H9 (cell line): ENCODE data around the gene E2F7. TPM values are rescaled to one million over a fixed set of nuclear protein-coding genes. Genes with fewer than 3 reads are reported as not detected.

Experiments
- DNase-seq: peaks from one replicate; pipeline ENCODE4 v3.0.0-alpha.2; 2017
- H2AFZ ChIP-seq: one replicate; pipeline ENCODE4 v1.6.1; 2013; ENCODE audit warnings: mild to moderate bottlenecking, low read length, control low read depth, moderate library complexity
- H2AK5ac ChIP-seq: 2 replicates; pipeline ENCODE4 v1.6.1; 2013; ENCODE audit warnings: low read length, control low read depth, mixed read lengths; ENCODE audit not compliant: insufficient read length
- H2BK120ac ChIP-seq: one replicate; pipeline ENCODE4 v1.6.1; 2013; ENCODE audit warnings: low read depth, mild to moderate bottlenecking, low read length, control low read depth, inconsistent platforms; ENCODE audit not compliant: poor library complexity, severe bottlenecking
- H2BK12ac ChIP-seq: 2 replicates; pipeline ENCODE4 v1.6.1; 2013; ENCODE audit warnings: low read length, control low read depth, mixed read lengths, low read depth; ENCODE audit not compliant: insufficient read length
- H2BK15ac ChIP-seq: 2 replicates; pipeline ENCODE4 v1.6.1; 2013; ENCODE audit warnings: low read depth, low read length, control low read depth
- H2BK20ac ChIP-seq: one replicate; pipeline ENCODE4 v1.6.1; 2013; ENCODE audit warnings: low read depth, mild to moderate bottlenecking, low read length, control low read depth, inconsistent platforms; ENCODE audit not compliant: poor library complexity, severe bottlenecking
- H2BK5ac ChIP-seq: 2 replicates; pipeline ENCODE4 v1.6.1; 2013; ENCODE audit warnings: low read length, control low read depth, mixed read lengths; ENCODE audit not compliant: insufficient read length
- H3K14ac ChIP-seq: 2 replicates; pipeline ENCODE4 v1.6.1; 2013; ENCODE audit warnings: low read length, control low read depth; ENCODE audit not compliant: insufficient read depth
- H3K18ac ChIP-seq: 2 replicates; pipeline ENCODE4 v1.6.1; 2013; ENCODE audit warnings: low read depth, mild to moderate bottlenecking, mixed read lengths, low read length, control low read depth; ENCODE audit not compliant: insufficient read length
- H3K23ac ChIP-seq: 2 replicates; pipeline ENCODE4 v1.6.1; 2013; ENCODE audit warnings: low read length, control low read depth, mixed read lengths, low read depth; ENCODE audit not compliant: insufficient read length
- H3K23me2 ChIP-seq: 2 replicates; pipeline ENCODE4 v1.6.1; 2013; ENCODE audit warnings: low read depth, mild to moderate bottlenecking, mixed read lengths, low read length, control low read depth; ENCODE audit not compliant: insufficient read length, poor library complexity, severe bottlenecking
- H3K27ac ChIP-seq: 2 replicates; pipeline ENCODE4 v1.5.1; 2013; ENCODE audit warnings: low read length, control low read depth, mixed read lengths, low read depth; ENCODE audit not compliant: insufficient read length
- H3K27me3 ChIP-seq: 2 replicates; pipeline ENCODE4 v1.6.1; 2013; ENCODE audit warnings: low read length, control low read depth, inconsistent platforms; ENCODE audit not compliant: insufficient read depth
- H3K4ac ChIP-seq: 2 replicates; pipeline ENCODE4 v1.6.1; 2013; ENCODE audit warnings: low read depth, mild to moderate bottlenecking, control low read depth, inconsistent platforms, low read length, moderate library complexity
- H3K4me1 ChIP-seq: 2 replicates; pipeline ENCODE4 v1.6.1; 2013; ENCODE audit warnings: low read length, control low read depth, inconsistent platforms; ENCODE audit not compliant: insufficient read depth
- H3K4me2 ChIP-seq: 2 replicates; pipeline ENCODE4 v1.6.1; 2013; ENCODE audit warnings: low read length, control low read depth, mixed read lengths; ENCODE audit not compliant: insufficient read length, insufficient read depth
- H3K56ac ChIP-seq: 2 replicates; pipeline ENCODE4 v1.6.1; 2013; ENCODE audit warnings: low read depth, mild to moderate bottlenecking, mixed read lengths, low read length, control low read depth; ENCODE audit not compliant: insufficient read length
- H3K79me1 ChIP-seq: 2 replicates; pipeline ENCODE4 v1.6.1; 2013; ENCODE audit warnings: low read depth, mild to moderate bottlenecking, moderate library complexity, low read length, control low read depth, inconsistent platforms; ENCODE audit not compliant: insufficient read depth, poor library complexity, severe bottlenecking
- H3K79me2 ChIP-seq: 2 replicates; pipeline ENCODE4 v1.6.1; 2013; ENCODE audit warnings: low read length, control low read depth, inconsistent platforms; ENCODE audit not compliant: insufficient read depth
- H3K9ac ChIP-seq: 2 replicates; pipeline ENCODE4 v1.6.1; 2013; ENCODE audit warnings: low read length, control low read depth, mixed read lengths; ENCODE audit not compliant: insufficient read length; ENCODE audit errors: extremely low read depth
- H3K9me3 ChIP-seq: one replicate; pipeline ENCODE4 v1.6.1; 2013; ENCODE audit warnings: low read depth, low read length, inconsistent platforms; ENCODE audit not compliant: control insufficient read depth
- H3T11ph ChIP-seq: one replicate; pipeline ENCODE4 v1.6.1; 2013; ENCODE audit warnings: mild to moderate bottlenecking, low read length, control low read depth, inconsistent platforms
- H4K20me1 ChIP-seq: one replicate; pipeline ENCODE4 v1.6.1; 2013; ENCODE audit not compliant: control insufficient read depth, insufficient read length, insufficient read depth
- H4K5ac ChIP-seq: 2 replicates; pipeline ENCODE4 v1.6.1; 2013; ENCODE audit warnings: low read depth, mild to moderate bottlenecking, mixed read lengths, low read length, control low read depth; ENCODE audit not compliant: insufficient read length
- H4K8ac ChIP-seq: replicated peaks from 2 replicates; pipeline ENCODE4 v1.6.1; 2013; ENCODE audit warnings: low read length, control low read depth, mixed read lengths, low read depth; ENCODE audit not compliant: insufficient read length
- H4K91ac ChIP-seq: 2 replicates; pipeline ENCODE4 v1.6.1; 2013; ENCODE audit warnings: low read depth, mild to moderate bottlenecking, moderate library complexity, mixed read lengths, low read length, control low read depth; ENCODE audit not compliant: insufficient read length
- H3K27ac Mint-ChIP-seq, 3 experiments: 2 replicates in 2 of 3; 3 replicates in 1 of 3; pipeline ENCODE4 v1.8.0; 2020 to 2021; ENCODE audit warnings: mixed read lengths in 3 of 3, mild to moderate bottlenecking in 1 of 3, moderate library complexity in 1 of 3
- H3K27me3 Mint-ChIP-seq: 2 replicates; pipeline ENCODE4 v1.8.0; 2021; ENCODE audit warnings: low read depth, mild to moderate bottlenecking, moderate library complexity, mixed read lengths
- H3K36me3 Mint-ChIP-seq, 3 experiments: 2 replicates in 2 of 3; 3 replicates in 1 of 3; pipeline ENCODE4 v1.8.0; 2020 to 2021; ENCODE audit warnings: low read depth in 3 of 3, mixed read lengths in 3 of 3; ENCODE audit not compliant: insufficient read depth in 1 of 3
- H3K4me1 Mint-ChIP-seq, 2 experiments: 2 replicates each; pipeline ENCODE4 v1.8.0; 2020; ENCODE audit warnings: mixed read lengths in 2 of 2
- H3K4me3 Mint-ChIP-seq, 2 experiments: 2 replicates in 1 of 2; 3 replicates in 1 of 2; pipeline ENCODE4 v1.8.0; 2020 to 2021; ENCODE audit warnings: mild to moderate bottlenecking in 2 of 2, mixed read lengths in 2 of 2, moderate library complexity in 1 of 2
- H3K9me3 Mint-ChIP-seq, 2 experiments: 2 replicates in 1 of 2; 3 replicates in 1 of 2; pipeline ENCODE4 v1.8.0; 2020; ENCODE audit warnings: mild to moderate bottlenecking in 2 of 2, mixed read lengths in 2 of 2, moderate library complexity in 1 of 2
- CTCF ChIP-seq: fragments of 200-600 bp; sonication (generic); conservative IDR thresholded peaks from 3 replicates; pipeline ENCODE4 v1.8.0; 2021; ENCODE audit warnings: antibody characterized with exemption, mild to moderate bottlenecking
- WGBS: extraction: QIAGEN DNeasy Blood & Tissue Kit; methylation state at CpG from one replicate; pipeline ENCODE4 v1.1.7; 2013; ENCODE audit warnings: missing lambda C conversion rate, low lambda C conversion rate, mixed read lengths; ENCODE audit not compliant: insufficient read length; ENCODE audit errors: extremely low coverage; 5-methylcytosine and 5-hydroxymethylcytosine counted together
- total RNA-seq: library from RNA; stranded (reverse); gene quantifications from 2 replicates; pipeline ENCODE4 v1.2.1, GENCODE V29; 2021

Gene E2F7
- total RNA-seq, 1 experiment from 2014 or later = 24.5 TPM

- H2AK5ac ChIP-seq = no peak overlapping the region
- TF ChIP-seq CTCF = no peak
- Mint-ChIP-seq H3K4me3 (no peak overlapping the region), H3K36me3 (peaks cover 59 to 91% (median 90%) of the 10 kb centered on the region in 3 experiments), H3K27me3 (no peaks in the 10 kb centered on the region), H3K27ac (no peak overlapping the region), H3K4me1 (no peaks in the 10 kb centered on the region), H3K9me3 (peaks cover 4 to 5% of the 10 kb centered on the region in 2 experiments; a peak in 3 of 5 replicates)
- H3K18ac ChIP-seq = no peak overlapping the region
- no peaks in the 10 kb centered on the region for H3K79me1 ChIP-seq
- H2BK5ac ChIP-seq = no peak overlapping the region
- no peak overlapping the region for H4K8ac ChIP-seq
- H3K23me2 ChIP-seq = no peaks in the 10 kb centered on the region
- H3K4me2 ChIP-seq = no peak overlapping the region
- H3K27me3 ChIP-seq = no peaks in the 10 kb centered on the region
- H3K23ac ChIP-seq = no peak overlapping the region
- no CpG with 5 or more reads among the region's 8 CpGs for WGBS
- no peak overlapping the region for H2BK120ac ChIP-seq
- H3K4ac ChIP-seq = no peak overlapping the region
- no peak overlapping the region for H2BK12ac ChIP-seq
- H3K4me1 ChIP-seq = no peaks in the 10 kb centered on the region
- H3K9ac ChIP-seq = no peak overlapping the region
- no peak overlapping the region for H2BK15ac ChIP-seq
- DNase-seq = no peak
- H3T11ph ChIP-seq = no peak overlapping the region
- H4K5ac ChIP-seq = no peak overlapping the region
- no peaks in the 10 kb centered on the region for H3K79me2 ChIP-seq
- no peak overlapping the region for H2AFZ ChIP-seq
- H4K91ac ChIP-seq = no peak overlapping the region
- no peak overlapping the region for H2BK20ac ChIP-seq
- no peak overlapping the region for H3K14ac ChIP-seq
- no peak overlapping the region for H3K27ac ChIP-seq
- H3K56ac ChIP-seq = no peak overlapping the region
- H3K9me3 ChIP-seq = no peaks in the 10 kb centered on the region
- no peaks in the 10 kb centered on the region for H4K20me1 ChIP-seq
Observed at GRCh38 chr12:77042833-77043232, 22.5 kb downstream of the E2F7 start.
